PFSK-1 (cell line): ENCODE measurements around the gene GAGE10.

Experiments
- FOXP2 ChIP-seq: optimal IDR thresholded peaks from 2 replicates; pipeline ENCODE3; 2011; ENCODE audit warnings: borderline replicate concordance, control low read depth, inconsistent platforms; ENCODE audit not compliant: insufficient read depth; ENCODE audit errors: extremely low read length, extremely low read depth
- POLR2AphosphoS5 ChIP-seq: IDR thresholded peaks from 2 replicates; pipeline ENCODE4 v1.6.1; 2012; ENCODE audit warnings: low read depth, mild to moderate bottlenecking, control low read depth, low read length, moderate library complexity
- SIN3A ChIP-seq: IDR thresholded peaks from 2 replicates; pipeline ENCODE4 v1.6.1; 2012; ENCODE audit warnings: mild to moderate bottlenecking, low read length, moderate library complexity, borderline replicate concordance; ENCODE audit not compliant: insufficient read depth
- TAF1 ChIP-seq: IDR thresholded peaks from 2 replicates; pipeline ENCODE4 v1.6.1; 2012; ENCODE audit warnings: low read length, control low read depth, borderline replicate concordance; ENCODE audit not compliant: insufficient read depth
- TF ChIP-seq, protein P1 (sequence below), 2 experiments: IDR thresholded peaks; 2 replicates each; pipeline versions ENCODE4 v1.6.1 to v1.8.0; 2011 to 2012; ENCODE audit warnings: low read depth in 2 of 2, low read length in 2 of 2, control low read depth in 1 of 2, inconsistent platforms in 1 of 2, mild to moderate bottlenecking in 1 of 2, moderate library complexity in 1 of 2; ENCODE audit not compliant: insufficient read depth in 1 of 2

DNA sequence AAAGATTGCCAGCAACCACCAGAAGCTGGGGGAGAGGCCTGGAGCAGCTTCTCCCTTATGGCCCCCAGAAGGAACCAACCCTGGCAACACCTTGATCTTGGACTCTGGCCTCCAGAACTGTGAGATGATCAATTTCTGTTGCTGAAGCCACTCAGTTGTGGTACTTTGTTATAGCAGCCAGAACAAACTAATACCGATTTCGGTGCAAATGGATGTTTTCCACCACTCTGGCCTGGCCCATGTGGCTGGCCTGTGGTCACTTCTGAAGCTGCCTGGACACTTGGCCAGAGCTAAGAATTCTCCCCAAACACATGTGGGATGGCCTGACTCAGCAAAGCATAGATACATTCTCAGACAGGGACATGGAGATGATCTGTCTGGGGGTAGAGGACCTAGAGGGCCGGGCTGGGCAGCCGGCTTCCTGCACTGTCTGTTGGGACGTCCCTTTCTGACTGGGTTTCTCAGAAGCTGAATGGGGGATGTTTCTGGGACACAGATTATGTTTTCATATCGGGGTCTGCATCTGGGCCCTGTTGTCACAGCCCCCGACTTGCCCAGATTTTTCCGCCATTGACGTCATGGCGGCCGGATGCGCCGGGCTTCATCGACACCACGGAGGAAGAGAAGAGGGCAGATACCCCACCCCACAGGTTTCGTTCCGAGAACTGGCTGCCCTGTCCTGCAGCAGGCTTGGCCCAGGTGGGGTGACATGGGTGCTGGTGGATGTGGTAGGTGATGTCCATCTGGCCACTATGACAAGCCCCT, 43.0 kb upstream of the GAGE10 start:
- TF ChIP-seq TAF1: no peak
- TF ChIP-seq, protein P1, sequence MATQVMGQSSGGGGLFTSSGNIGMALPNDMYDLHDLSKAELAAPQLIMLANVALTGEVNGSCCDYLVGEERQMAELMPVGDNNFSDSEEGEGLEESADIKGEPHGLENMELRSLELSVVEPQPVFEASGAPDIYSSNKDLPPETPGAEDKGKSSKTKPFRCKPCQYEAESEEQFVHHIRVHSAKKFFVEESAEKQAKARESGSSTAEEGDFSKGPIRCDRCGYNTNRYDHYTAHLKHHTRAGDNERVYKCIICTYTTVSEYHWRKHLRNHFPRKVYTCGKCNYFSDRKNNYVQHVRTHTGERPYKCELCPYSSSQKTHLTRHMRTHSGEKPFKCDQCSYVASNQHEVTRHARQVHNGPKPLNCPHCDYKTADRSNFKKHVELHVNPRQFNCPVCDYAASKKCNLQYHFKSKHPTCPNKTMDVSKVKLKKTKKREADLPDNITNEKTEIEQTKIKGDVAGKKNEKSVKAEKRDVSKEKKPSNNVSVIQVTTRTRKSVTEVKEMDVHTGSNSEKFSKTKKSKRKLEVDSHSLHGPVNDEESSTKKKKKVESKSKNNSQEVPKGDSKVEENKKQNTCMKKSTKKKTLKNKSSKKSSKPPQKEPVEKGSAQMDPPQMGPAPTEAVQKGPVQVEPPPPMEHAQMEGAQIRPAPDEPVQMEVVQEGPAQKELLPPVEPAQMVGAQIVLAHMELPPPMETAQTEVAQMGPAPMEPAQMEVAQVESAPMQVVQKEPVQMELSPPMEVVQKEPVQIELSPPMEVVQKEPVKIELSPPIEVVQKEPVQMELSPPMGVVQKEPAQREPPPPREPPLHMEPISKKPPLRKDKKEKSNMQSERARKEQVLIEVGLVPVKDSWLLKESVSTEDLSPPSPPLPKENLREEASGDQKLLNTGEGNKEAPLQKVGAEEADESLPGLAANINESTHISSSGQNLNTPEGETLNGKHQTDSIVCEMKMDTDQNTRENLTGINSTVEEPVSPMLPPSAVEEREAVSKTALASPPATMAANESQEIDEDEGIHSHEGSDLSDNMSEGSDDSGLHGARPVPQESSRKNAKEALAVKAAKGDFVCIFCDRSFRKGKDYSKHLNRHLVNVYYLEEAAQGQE (IDR thresholded peaks at IDR 0.05; ENCODE audit: insufficient read depth in 1 of 2, low read depth in 2 of 2, low read length in 2 of 2): no peak
- TF ChIP-seq POLR2AphosphoS5: no peak
- no peak for TF ChIP-seq SIN3A
- no peak for TF ChIP-seq FOXP2
